Tibial nerve (tissue), 4 donors: ENCODE measurements around the gene KLHL42. TPM values are rescaled to one million over a fixed set of nuclear protein-coding genes. Genes with fewer than 3 reads are reported as not detected.

Source experiments
- DNase-seq, 2 donors: peaks; one replicate each; pipeline ENCODE4 v3.0.0-alpha.2; 2019; ENCODE audit warnings: low spot score in 2 of 2
- H3K27ac ChIP-seq, 4 donors: fragments of 200-600 bp; sonication (generic) in 3 of 4; one replicate each; pipeline ENCODE4 v1.5.1; 2017 to 2019; ENCODE audit warnings: mild to moderate bottlenecking in 1 of 4
- H3K27me3 ChIP-seq, 2 donors: fragments of 200-600 bp; sonication (generic) in 1 of 2; one replicate each; pipeline versions ENCODE4 v1.5.1 to v1.6.0; 2017 to 2019
- H3K36me3 ChIP-seq, 3 donors: fragments of 200-600 bp; sonication (generic); one replicate each; pipeline ENCODE4 v1.5.1; 2018 to 2019
- H3K4me1 ChIP-seq, 4 donors: fragments of 200-600 bp; sonication (generic) in 3 of 4; one replicate each; pipeline ENCODE4 v1.5.1; 2017 to 2019
- H3K4me3 ChIP-seq, 4 donors: fragments of 200-600 bp; sonication (generic) in 3 of 4; one replicate each; pipeline ENCODE4 v1.5.1; 2017 to 2019; ENCODE audit warnings: mild to moderate bottlenecking in 1 of 4, moderate library complexity in 1 of 4
- H3K9me3 ChIP-seq, 4 donors: fragments of 200-600 bp; sonication (generic) in 3 of 4; one replicate each; pipeline ENCODE4 v1.5.1; 2017 to 2019
- CTCF ChIP-seq, 5 experiments: fragments of 200-600 bp in 3 of 5; fragments of 450-650 bp in 2 of 5; sonication (generic) in 3 of 5; IDR thresholded peaks; one replicate each; pipeline ENCODE4 v1.5.1; 2016 to 2019; ENCODE audit warnings: antibody characterized with exemption in 5 of 5, mild to moderate bottlenecking in 3 of 5, moderate library complexity in 2 of 5
- EP300 ChIP-seq, 2 donors: sonication (generic); formaldehyde crosslinking; IDR thresholded peaks; one replicate each; pipeline ENCODE4 v1.6.1; 2017; ENCODE audit warnings: antibody characterized with exemption in 2 of 2, mild to moderate bottlenecking in 1 of 2
- POLR2A ChIP-seq, 2 donors: fragments of 450-650 bp; IDR thresholded peaks; one replicate each; pipeline ENCODE4 v1.6.1; 2017; ENCODE audit warnings: antibody characterized with exemption in 2 of 2, mild to moderate bottlenecking in 2 of 2, moderate library complexity in 2 of 2
- WGBS, 2 donors: methylation state at CpG; one replicate each; pipeline ENCODE4 v1.1.5; 2018; 5-methylcytosine and 5-hydroxymethylcytosine counted together
- total RNA-seq, 4 donors: library from RNA; depleted of rRNA; stranded (reverse); fragments of >200 nt; gene quantifications; one replicate each; pipeline ENCODE4 v1.1.0, GENCODE V29; 2016

KLHL42 gene
- total RNA-seq, 4 donors from 2014 or later, result 35.2 to 49.2 (median 42.2) TPM

- no peak for TF ChIP-seq CTCF (IDR thresholded peaks at IDR 0.05)
- TF ChIP-seq POLR2A (IDR thresholded peaks at IDR 0.05), result no peak
- TF ChIP-seq EP300 (IDR thresholded peaks at IDR 0.05), result no peak
- 48 to 50% methylated on average over 5 of the region's 5 CpGs for WGBS, 2 donors
- Histone ChIP-seq H3K4me1 (no peaks in the 10 kb centered on the region), H3K27me3 (no peaks in the 10 kb centered on the region), H3K27ac (no peak overlapping the region), H3K4me3 (no peak overlapping the region), H3K9me3 (no peaks in the 10 kb centered on the region), H3K36me3 (no peaks in the 10 kb centered on the region)
- DNase-seq, result no peak
Measured at GRCh38 chr12:27772328-27773049, 7.5 kb upstream of the KLHL42 start.

GRCh38 chr12:27777141-27777540 lies 2.9 kb upstream of the KLHL42 start:
- WGBS, 2 donors, result 53 to 59% methylated on average over 5 of the region's 5 CpGs
- Histone ChIP-seq H3K27me3 (no peaks in the 10 kb centered on the region), H3K9me3 (no peaks in the 10 kb centered on the region), H3K4me3 (no peak overlapping the region), H3K4me1 (peaks cover 0 to 25% (median 4%) of the 10 kb centered on the region in 4 donors), H3K36me3 (no peaks in the 10 kb centered on the region), H3K27ac (peak overlapping the region in 2 of 4 donors; percentile 41 to 77)
- no peak for DNase-seq
- no peak for TF ChIP-seq POLR2A (IDR thresholded peaks at IDR 0.05)
- no peak for TF ChIP-seq EP300 (IDR thresholded peaks at IDR 0.05)
- TF ChIP-seq CTCF (IDR thresholded peaks at IDR 0.05), result no peak

- Histone ChIP-seq H3K27me3 (no peaks in the 10 kb centered on the region), H3K36me3 (no peaks in the 10 kb centered on the region), H3K27ac (peak overlapping the region in 1 of 4 donors; percentile 96), H3K9me3 (no peaks in the 10 kb centered on the region), H3K4me3 (no peak overlapping the region), H3K4me1 (peaks cover 0 to 35% (median 10%) of the 10 kb centered on the region in 4 donors)
- 45 to 72% methylated on average over 1 of the region's 1 CpG for WGBS, 2 donors
- TF ChIP-seq EP300 (IDR thresholded peaks at IDR 0.05), result no peak
- no peak for TF ChIP-seq CTCF (IDR thresholded peaks at IDR 0.05)
- TF ChIP-seq POLR2A (IDR thresholded peaks at IDR 0.05), result no peak
- no peak for DNase-seq
Measured at GRCh38 chr12:27778206-27778605, 1.8 kb upstream of the KLHL42 start.

- peak overlapping the region; percentile 56 to 90 (median 76) for H3K4me3 ChIP-seq
- peak in 1 of 2 donors; percentile 18 for DNase-seq
- no peaks in the 10 kb centered on the region for H3K9me3 ChIP-seq
- TF ChIP-seq POLR2A (IDR thresholded peaks at IDR 0.05) (no peak), EP300 (IDR thresholded peaks at IDR 0.05) (no peak), CTCF (IDR thresholded peaks at IDR 0.05) (no peak)
- H3K36me3 ChIP-seq, result peaks cover 0 to 5% (median 0%) of the 10 kb centered on the region in 3 donors
- H3K27me3 ChIP-seq, result no peaks in the 10 kb centered on the region
- peaks cover 0 to 41% (median 10%) of the 10 kb centered on the region in 4 donors for H3K4me1 ChIP-seq
- 2 to 3% methylated on average over 32 to 36 of the region's 36 CpGs for whole genome bisulfite sequencing, 2 donors
- peak overlapping the region; percentile 80 to 96 (median 89) for H3K27ac ChIP-seq
Measured at GRCh38 chr12:27779416-27779919, 565 bp upstream of the KLHL42 start.
